HL-60 (cell line): Measurements from ENCODE around the gene CNP.

Experiments used
- DNase-seq, 2 experiments: peaks; one replicate each; pipeline ENCODE4 v3.0.0-alpha.2; 2010 to 2020; ENCODE audit warnings: low read depth in 1 of 2, low spot score in 1 of 2
- H3K27ac ChIP-seq: fragments of 250-450 bp; sonication (Bioruptor Pico); replicated peaks from 2 replicates; pipeline ENCODE4 v1.5.1; 2020; ENCODE audit warnings: mild to moderate bottlenecking, moderate library complexity
- H3K27me3 ChIP-seq: fragments of 250-450 bp; sonication (Bioruptor Pico); 2 replicates; pipeline ENCODE4 v1.5.1; 2021; ENCODE audit warnings: mild to moderate bottlenecking, moderate library complexity; ENCODE audit not compliant: insufficient read depth, poor library complexity, severe bottlenecking
- H3K4me3 ChIP-seq: replicated peaks from 2 replicates; pipeline ENCODE4 v1.5.1; 2011; ENCODE audit warnings: mild to moderate bottlenecking, control low read depth, low read length; ENCODE audit not compliant: insufficient read depth
- GABPA ChIP-seq: IDR thresholded peaks from 2 replicates; pipeline ENCODE4 v1.6.1; 2012; ENCODE audit warnings: low read depth
- POLR2AphosphoS5 ChIP-seq: IDR thresholded peaks from 2 replicates; pipeline ENCODE4 v1.6.1; 2012; ENCODE audit warnings: low read depth
- REST ChIP-seq: IDR thresholded peaks from 2 replicates; pipeline ENCODE4 v1.6.1; 2012; ENCODE audit warnings: low read depth; ENCODE audit not compliant: insufficient replicate concordance
- SPI1 ChIP-seq: IDR thresholded peaks from 2 replicates; pipeline ENCODE4 v1.6.1; 2012; ENCODE audit warnings: low read depth, mild to moderate bottlenecking, borderline replicate concordance
- TF ChIP-seq, protein P1 (sequence below): IDR thresholded peaks from one replicate; pipeline ENCODE4 v1.5.1; 2011; ENCODE audit warnings: low read length, control low read depth, inconsistent platforms; ENCODE audit not compliant: insufficient read depth

The CNP gene

DNA sequence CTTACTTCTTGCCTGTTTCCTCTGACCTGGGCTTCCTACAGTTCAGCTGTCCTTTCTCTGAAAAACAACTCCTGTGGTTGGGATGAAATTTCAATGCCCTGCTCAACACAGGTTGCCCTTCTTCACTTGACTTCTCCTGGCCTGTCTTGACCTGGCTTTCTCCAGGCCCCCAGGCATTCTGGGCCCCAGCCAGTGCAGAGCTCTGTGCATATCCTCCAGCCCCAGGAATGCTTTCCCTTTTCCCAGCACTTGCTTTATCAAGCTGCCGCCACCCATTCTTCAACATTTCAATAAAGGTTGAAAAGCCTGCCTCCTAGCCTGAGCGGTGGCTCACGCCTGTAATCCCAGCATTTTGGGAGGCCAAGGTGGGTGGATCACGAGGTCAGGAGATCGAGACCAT, 25.4 kb upstream of the CNP start:
- H3K4me3 ChIP-seq: no peak overlapping the region
- no peak for TF ChIP-seq POLR2AphosphoS5
- TF ChIP-seq SPI1: no peak
- no peak for TF ChIP-seq REST
- TF ChIP-seq GABPA: no peak
- TF ChIP-seq, protein P1, sequence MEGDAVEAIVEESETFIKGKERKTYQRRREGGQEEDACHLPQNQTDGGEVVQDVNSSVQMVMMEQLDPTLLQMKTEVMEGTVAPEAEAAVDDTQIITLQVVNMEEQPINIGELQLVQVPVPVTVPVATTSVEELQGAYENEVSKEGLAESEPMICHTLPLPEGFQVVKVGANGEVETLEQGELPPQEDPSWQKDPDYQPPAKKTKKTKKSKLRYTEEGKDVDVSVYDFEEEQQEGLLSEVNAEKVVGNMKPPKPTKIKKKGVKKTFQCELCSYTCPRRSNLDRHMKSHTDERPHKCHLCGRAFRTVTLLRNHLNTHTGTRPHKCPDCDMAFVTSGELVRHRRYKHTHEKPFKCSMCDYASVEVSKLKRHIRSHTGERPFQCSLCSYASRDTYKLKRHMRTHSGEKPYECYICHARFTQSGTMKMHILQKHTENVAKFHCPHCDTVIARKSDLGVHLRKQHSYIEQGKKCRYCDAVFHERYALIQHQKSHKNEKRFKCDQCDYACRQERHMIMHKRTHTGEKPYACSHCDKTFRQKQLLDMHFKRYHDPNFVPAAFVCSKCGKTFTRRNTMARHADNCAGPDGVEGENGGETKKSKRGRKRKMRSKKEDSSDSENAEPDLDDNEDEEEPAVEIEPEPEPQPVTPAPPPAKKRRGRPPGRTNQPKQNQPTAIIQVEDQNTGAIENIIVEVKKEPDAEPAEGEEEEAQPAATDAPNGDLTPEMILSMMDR: no peak
- H3K27ac ChIP-seq: no peak overlapping the region
- DNase-seq: no peak
- H3K27me3 ChIP-seq: no peaks in the 10 kb centered on the region

GRCh38 chr17:41942626-41943373, 23.8 kb upstream of the CNP start:
- DNase-seq: no peak
- TF ChIP-seq GABPA: no peak
- TF ChIP-seq POLR2AphosphoS5: no peak
- TF ChIP-seq, protein P1: no peak
- TF ChIP-seq REST: no peak
- no peak for TF ChIP-seq SPI1
- H3K4me3 ChIP-seq: no peak overlapping the region

GRCh38 chr17:41943492-41943891, 23.1 kb upstream of the CNP start:
- H3K4me3 ChIP-seq: no peak overlapping the region
- DNase-seq: no peak
- no peak overlapping the region for H3K27ac ChIP-seq
- H3K27me3 ChIP-seq: no peaks in the 10 kb centered on the region
- TF ChIP-seq GABPA (no peak), POLR2AphosphoS5 (no peak), SPI1 (no peak), REST (no peak)
- TF ChIP-seq, protein P1: no peak

More at GRCh38 chr17:41942626-41943373, 23.8 kb upstream of the CNP start:
- Histone ChIP-seq H3K27ac (no peak overlapping the region), H3K27me3 (no peaks in the 10 kb centered on the region)
